Choroid plexus epithelial cell (primary cell): Measurements from ENCODE around the gene LRRC3.

Experiments used
- DNase-seq: peaks from one replicate; pipeline ENCODE4 v3.0.0-alpha.2; 2010; ENCODE audit warnings: low read depth
- H3K4me3 ChIP-seq: 2 replicates; pipeline ENCODE4 v1.5.1; 2011; ENCODE audit warnings: low read depth, mild to moderate bottlenecking, control low read depth, low read length, moderate library complexity
- CTCF ChIP-seq: conservative IDR thresholded peaks from 2 replicates; pipeline ENCODE4 v1.5.1; 2011; ENCODE audit warnings: low read depth, mild to moderate bottlenecking, control low read depth, inconsistent platforms, low read length, moderate library complexity

Gene LRRC3

GRCh38 chr21:44510508-44511218, 55.4 kb downstream of the LRRC3 start:
- peak; percentile 39 for DNase-seq
- H3K4me3 ChIP-seq, result no peak overlapping the region
- TF ChIP-seq CTCF, result peak; percentile 77

- no peak for DNase-seq
- TF ChIP-seq CTCF, result no peak
- H3K4me3 ChIP-seq, result no peak overlapping the region
Measured at GRCh38 chr21:44511219-44511937, 56.1 kb downstream of the LRRC3 start.
